ENCODE measurements around the gene MFSD2A.
"Not testable (repeated sequence)": the region's sequence is repeated elsewhere in the genome, so short reads cannot be mapped to it uniquely, and the experiment has no call there.

The MFSD2A gene

DNA sequence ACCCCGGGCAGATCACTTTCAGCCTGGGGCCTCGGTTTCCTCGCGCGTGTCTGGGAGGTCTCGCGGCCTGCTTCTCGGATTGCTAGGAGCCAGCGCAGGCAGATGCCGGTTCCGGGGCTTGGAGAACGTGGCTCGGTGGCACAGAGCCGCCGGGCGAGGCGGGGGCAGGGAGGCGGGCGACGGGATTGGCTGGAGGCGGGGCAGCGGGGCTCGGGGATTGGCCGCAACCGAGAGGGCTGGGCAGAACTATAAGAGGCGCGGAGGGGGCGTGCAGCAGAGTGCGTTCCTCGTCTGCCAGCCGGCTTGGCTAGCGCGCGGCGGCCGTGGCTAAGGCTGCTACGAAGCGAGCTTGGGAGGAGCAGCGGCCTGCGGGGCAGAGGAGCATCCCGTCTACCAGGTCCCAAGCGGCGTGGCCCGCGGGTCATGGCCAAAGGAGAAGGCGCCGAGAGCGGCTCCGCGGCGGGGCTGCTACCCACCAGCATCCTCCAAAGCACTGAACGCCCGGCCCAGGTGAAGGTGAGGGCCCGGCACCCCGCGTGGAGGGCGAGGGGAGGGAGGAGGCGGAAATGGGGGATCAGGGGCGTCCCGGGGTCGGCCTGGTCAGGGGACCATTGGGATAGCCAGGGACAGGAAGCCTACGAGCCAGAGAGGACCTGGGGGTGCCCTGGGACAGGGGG lies at the start of gene MFSD2A:
Gene MFSD2A, plus strand, starts transcription at position 276 of the 677 bp plus-strand sequence. Its CDS starts 148 bp downstream, at position 424.
- peak; percentile 93 for DNase-seq

DNA sequence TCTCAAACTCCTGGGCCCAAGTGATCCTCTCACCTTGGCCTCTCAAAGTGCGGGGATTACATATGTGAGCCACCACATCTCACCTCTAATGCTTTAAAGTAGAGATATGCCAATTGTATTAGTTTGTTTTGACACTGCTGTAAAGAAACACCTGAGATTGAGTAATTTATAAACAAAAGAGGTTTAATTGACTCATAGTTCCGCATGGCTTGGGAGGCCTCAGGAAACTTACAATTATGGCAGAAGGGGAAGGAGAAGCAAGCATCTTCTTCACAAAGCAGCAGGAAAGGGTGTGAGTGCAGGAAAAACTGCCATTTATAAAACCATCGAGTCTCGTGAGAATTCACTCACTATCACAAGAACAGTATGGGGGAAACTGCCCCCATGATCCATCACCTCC lies 49.8 kb upstream of the MFSD2A start:
- DNase-seq = no peak

DNA sequence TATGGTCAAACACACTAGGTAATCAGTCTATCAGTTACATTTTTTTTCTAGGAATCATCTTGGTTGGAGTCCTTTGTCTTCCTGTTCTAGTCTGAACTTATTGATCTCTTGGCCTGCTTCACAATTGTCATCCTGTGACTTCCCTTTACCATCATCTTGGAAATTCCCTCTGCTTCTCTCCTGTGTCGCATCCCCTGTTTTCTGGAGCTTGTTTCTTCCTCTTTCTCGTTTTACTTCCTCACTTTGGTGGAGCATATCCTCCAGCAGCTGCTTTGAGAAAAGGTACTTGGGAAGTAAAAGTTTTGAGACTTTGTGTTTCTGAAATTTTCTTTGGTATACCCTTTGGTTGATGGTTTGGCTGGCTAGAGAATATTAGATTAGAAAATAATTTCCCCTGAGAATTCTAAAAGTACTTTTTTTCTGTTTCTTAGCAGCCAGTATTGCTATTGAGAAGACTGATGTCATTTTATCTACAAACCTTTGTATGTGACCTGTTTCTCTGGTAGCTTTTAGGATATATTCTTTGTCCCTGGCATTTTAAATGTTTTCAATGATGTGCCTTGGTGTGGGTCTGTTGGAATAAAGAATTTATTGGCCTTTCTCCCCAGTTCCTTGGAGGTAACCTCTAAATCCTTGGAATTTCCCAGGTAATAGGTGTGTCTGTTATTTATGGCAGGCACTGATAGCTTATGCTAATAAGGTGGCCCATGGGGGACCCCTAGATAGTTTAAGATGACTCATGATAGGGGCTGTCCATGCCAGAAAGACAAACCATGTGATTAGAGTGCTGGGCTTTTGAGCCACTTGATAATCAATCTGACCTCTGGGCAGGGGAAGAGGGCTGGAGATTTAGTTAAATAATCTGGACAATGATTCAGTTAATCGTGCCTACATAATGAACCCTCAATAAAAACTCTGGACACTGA lies 47.2 kb upstream of the MFSD2A start:
- DNase-seq = no peak

DNA sequence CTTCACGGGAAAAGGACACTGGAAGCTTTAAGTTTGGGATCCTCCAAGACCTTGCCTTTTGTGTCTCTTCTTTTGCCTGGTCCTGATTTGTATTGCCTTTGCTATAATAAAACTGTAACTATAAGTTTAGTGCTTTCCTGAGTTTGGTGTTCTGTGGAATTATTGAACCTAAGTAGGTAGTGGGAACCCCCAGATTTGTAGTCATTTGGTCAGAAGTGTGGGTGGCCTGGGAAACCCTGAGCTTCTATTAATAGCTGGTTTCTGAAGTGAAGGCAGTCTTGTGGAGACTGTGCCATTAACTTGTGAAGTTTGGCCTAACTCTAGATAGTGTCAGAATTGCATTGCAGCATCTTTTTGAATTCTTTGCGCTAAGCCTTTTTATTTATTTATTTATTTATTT lies 46.4 kb upstream of the MFSD2A start:
- DNase-seq = no peak

DNA sequence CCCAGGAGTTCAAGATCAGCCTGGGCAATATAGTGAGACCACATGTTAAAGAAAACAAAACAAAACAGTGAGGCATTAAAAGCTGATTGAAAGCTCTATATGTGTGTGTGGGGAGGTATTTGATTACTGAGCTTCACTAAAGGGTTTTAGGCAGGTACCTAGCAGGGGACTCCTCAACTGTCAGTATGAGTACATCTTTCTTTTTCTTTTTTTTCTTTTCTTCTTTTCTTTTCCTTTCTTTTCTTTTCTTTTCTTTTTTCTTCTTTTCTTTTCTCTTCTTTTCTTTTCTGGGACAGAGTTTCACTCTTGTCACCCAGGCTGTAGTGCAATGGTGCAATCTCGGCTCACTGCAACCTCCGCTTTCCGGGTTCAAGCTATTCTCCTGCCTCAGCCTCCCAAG lies 44.7 kb upstream of the MFSD2A start:
- DNase-seq = no peak

DNA sequence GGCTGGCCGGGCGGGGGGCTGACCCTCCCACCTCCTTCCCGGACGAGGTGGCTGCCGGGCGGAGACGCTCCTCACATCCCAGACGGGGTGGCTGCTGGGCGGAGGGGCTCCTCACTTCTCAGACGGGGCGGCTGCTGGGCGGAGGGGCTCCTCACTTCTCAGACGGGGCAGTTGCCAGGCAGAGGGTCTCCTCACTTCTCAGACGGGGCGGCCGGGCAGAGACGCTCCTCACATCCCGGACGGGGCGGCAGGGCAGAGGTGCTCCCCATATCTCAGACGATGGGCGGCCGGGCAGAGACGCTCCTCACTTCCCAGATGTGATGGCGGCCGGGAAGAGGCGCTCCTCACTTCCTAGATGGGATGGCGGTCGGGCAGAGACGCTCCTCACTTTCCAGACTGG lies 41.8 kb upstream of the MFSD2A start:
- DNase-seq = not testable (repeated sequence)

DNA sequence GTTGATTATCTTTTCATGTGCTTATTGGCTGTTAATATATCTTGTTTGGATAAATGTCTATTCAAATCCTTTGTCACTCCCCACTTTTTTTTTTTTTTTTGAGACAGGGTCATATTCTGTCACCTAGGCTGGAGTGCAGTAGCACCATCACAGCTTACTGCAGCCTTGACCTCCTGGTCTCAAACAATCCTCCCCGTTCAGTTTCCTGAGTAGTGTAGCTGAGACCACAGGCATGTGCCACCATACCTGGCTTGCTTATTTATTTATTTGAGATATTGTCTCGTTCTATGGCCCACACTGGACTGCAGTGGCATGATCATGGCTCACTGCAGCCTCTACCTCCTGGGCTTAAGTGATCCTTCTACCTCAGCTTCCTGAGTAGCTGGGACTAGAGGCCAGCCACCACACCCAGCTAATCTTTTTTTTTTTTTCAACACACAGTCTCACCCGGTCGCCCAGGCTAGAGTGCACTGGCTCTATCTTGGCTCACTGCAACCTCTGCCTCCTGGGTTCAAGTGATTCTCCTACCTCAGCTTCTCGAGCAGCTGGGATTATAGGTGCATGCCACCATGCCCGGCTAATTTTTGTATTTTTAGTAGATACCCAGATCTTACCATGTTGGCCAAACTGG lies 39.3 kb upstream of the MFSD2A start:
- no peak for DNase-seq

DNA sequence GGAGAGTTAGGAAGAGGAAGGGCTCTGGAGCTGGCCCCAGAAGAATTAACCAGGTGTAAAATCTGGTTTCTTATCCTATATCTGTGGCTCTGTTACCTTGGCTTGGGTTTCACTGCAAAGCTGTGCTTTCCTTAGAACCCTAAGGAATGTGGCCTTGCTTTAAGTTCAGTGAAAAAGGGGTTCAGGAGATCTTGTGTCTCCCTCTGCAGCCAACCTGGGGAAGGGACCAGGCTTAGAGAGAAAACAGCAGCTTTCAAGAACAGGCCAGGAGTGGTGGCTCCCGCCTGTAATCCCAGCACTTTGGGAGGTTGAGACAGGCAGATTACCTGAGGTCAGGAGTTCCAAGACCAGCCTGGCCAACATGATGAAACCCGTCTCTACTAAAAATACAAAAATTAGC lies 37.1 kb upstream of the MFSD2A start:
- no peak for DNase-seq

DNA sequence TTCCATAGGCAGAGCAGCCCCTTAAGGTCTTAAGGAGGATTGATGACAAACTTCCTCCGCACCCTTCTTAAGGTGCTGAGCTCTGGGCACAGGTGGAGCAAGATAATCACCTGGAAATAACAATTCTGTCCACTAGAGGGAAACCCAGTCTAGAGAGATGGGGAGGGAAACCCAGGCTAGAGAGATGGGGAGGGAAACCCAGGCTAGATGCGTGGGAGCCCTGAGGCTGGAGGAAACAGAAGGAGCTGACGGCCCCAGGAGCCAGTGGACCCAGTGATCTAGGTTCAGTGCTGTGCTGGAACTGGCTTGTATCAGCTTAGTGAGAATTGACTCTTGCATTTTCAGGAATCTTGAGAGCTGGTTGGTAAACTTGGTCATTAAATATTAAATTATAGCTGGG lies 35.4 kb upstream of the MFSD2A start:
- no peak for DNase-seq

DNA sequence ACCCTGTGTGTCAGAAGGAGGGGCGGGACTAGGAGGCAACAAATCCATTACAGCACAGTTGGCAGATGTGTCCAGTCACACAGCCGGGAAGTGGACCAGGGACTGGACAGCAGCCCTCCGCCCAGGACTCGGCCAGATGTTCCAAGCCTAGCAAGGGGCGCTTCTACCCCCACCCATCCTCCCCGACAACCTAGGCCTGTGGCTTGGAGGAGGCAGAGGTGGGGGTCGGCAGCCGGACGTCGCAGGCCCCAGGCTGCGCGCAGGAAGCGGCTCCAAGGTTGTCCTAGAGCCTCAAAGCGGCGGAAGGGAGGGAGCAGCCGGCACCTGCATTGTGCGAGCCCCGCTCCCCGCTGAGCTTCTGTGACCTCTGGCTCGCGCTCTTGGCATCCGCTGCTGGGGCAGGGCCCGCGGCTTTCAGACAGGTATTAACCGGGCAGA lies 32.7 kb upstream of the MFSD2A start:
- no peak for DNase-seq

DNA sequence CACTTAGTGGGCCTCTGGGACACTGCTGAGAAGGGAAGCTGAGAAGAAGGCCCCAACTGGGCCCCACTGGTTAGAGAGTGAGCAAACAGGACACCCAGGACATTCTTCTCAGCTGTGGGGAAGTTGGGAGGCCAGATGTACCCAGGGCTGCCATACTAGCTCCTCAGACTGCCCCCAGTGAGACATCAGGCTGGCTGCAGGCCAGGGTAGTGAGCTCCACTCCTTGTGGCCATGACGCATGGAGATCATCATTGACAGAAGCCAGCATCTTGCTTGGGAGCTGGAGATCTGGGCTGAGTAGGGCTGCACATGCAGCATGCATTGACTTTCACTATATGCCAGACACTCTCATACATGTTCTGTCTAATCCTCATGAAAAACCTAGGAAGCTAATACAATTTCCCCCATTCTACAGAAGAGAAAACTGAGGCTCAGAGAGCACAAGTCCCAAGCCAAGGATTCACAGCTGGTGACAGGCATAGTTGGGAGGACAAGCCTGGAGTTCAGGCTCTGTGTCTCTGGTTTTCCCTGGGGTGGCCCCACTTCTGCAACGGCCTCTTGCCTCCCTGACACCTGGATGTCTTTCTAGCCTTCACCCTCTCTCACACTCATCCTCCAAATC lies 29.1 kb upstream of the MFSD2A start:
- no peak for DNase-seq

DNA sequence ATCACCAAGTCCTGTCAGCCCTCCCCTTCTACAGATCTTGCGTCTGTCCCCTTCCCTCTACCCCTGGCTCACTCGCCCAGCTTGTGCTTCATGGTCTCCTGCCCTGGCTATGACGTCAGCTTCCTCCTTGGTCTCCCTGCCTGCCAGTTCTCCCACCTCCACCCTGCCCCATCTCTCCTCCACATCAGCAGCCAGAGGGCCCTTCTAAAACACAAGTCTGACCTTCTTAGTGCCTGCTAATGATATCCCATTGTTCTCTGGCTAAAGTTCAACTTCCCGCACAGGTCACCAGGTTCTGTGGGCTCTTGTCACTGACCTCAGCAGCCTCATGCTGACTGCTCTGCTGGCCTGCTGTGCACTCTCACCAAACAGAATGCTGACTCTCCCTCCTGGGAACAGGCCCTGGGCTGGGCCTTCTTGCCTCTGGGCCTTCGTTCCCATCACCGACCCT lies 28.6 kb upstream of the MFSD2A start:
- DNase-seq = no peak

DNA sequence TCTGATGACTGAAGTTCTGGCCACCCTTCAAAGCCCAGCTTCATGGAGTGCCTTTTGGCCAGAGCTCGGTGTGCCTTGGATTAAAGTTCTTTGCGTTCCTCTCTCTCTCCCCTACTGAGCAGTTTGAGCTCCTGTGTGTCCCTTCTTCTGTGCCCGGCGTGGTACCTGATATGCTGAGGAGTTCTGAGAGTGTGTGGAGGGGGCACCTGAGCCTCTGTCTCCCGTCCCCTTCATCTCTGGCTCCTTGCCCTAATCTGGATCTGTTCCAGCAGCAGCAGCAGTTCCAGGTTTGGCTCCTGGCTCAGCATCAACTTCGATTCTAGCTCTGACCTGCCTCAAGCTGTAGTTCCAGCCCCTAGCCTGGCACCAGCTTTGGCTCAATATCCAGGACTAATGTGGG lies 28.1 kb upstream of the MFSD2A start:
- DNase-seq = no peak

DNA sequence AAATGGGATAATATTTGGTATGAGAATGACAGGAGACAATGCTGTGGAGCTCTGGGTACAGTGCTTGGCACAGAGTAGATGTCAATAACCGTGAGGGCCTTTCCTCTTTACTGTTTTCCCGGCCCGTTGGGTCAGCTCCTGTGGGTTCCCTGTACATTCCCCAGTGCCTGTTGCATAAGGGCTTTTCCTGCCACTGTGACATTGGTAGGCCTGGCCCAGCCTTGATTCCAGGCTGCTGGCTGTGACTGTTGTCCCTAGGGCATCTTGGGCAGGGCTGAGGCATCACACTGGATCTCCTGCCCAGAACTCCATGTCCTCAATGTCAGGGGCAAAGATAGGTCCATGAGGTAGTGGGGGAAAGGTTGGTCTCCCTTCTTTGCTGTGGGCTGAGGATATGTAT lies 27.4 kb upstream of the MFSD2A start:
- no peak for DNase-seq

DNA sequence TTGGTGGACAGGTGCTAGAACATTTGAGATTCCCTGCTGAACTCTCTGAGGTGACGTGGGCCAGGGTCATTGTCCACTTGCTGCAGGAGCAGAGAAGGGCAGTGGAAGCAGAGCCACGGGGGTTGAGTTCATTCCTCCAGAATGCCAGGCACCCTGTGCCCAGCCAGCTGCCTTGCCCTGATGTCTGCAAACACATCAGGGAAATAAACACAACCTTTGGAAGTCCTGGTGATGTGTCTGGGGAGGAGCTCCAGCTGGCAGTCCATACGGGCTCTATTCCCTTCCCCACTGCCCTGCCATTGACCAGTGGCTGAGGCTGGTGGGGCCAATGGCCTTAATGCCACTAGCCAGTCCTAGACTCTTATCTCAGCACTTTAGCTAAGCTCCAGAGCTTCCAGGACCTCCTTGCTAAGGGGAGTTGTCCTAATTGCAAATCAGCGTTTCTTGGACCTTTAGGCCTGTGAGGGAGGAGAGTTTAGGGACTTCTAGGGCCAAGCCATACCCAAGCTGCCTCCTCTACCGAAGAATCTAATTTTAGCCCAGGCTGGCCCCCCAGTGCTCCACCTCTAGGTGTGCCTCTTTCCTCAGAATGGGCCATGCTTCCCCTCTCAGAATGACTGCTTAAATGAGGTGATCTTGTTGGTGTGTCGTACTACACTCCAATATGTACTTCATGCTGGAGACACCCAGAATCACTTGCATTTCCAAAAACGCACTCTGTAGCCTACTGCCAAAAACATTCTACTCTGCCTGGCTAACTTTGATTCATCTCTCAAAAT lies 25.9 kb upstream of the MFSD2A start:
- no peak for DNase-seq

DNA sequence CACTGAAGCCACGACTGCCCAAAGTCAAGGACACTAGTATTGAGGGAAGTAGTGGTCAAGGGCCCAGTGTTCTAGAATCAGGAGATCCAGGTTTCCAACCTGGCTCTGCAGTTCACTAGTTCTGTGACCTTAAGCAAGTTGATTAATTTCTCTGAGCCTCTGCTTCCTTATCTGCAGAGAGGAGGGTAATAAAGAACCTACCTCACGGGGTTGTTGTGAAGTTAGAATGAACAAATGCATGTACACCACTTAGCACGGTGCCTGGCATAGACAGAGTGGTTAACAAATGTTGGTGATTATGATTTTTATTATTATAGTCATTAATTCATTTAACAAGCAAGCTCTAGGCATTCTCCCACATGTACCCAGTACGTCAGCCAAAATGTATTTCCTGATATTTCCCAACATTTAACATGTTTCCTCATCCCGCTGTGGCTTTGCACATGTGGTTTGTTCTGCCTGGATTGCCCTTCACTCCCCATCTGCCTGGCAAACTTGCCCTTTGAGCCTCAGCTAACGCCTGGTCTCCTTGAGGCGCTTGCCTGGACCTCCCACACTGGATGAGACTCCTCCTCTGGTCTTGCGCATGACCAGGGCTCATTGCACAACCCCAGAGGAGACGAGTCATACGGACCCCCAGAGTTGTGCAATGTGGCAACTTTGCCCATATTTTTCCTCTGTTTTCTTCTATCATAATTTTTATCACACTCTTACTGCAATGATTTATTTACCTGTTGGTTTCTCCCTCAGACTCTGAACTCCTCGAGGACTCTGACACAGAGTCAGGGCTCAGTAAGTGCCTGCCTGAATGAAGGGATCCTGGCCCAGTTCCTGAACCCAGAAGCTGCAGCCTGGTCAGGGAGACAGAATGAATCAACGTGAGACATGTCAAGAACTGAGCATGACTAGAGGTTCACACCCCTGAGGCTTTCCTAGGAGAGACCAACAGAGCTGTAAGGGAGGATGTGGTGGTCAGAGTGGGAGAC lies 20.7 kb upstream of the MFSD2A start:
- DNase-seq = no peak

DNA sequence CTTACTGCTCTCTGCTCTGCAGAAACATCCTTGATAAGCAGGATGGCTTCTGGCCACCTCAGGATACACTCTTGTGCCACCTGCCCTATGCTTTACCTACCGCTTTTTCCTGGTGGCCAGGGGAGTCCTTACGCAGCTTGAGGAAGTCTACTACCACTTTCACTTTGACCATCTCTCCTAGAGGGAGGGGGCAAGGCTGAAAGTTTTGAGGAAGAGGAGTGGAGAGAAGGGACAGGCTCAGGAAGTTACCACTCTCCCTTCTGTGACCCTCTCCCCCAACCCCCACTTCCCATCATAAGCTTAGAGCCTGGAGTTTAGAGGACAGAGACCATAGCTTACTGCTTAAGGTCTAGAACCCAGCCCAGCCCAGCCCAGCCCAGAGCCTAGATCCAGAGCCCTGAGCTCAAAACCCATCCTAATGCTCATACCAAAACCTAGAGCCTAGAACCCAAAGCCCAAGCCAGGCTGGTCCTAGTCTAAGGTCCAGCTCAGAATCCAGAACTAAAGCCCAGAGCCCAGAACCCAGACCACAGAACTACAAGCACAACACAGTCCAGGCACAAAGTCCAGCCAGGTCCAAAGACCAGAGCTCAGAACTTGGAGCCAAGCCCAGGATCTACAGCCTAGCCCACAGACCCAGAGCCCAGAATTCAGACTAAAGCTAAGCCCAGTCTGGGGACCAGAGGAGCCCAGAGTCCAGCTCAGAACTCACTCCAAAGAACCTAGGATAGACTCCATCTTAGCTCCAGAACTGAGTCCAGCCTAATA lies 18.0 kb upstream of the MFSD2A start:
- no peak for DNase-seq

DNA sequence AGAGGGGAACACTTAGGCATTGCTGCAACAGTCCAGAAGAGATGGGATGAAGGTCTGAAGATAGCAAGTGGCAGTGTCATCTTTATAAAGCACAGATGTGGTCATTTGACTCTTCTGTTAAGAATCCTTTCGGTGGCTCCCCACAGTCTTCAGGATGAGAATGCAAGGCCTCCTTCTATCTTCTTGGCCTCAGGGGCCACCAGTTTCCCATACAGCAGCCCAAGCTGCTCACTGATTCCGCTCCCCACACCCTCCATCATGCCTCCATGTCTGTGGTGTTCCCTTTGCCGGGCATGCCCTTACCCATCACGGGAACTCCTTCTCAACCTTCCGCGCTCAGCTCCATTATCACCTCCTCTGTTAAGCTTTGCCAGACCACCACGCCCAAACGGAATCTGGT lies 16.1 kb upstream of the MFSD2A start:
- DNase-seq = no peak

DNA sequence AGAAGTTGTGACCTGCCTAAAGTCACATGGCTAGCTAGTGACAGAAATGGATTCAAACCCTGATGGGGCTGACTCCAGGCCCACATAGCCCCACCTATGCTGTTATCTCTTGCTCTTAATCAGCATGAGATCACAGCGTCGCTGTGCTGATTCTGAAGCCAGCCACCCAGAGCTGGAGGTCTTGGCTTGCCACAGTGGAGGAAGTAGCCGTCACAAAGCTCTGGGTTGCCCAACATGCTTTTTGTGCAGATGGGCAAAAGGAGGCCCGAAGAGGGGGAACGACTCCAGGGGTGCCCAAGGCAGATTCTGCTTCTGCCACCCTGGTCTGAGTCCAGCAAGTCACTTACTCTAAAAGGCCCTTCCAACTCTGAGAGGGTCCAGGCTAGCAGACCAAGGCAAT lies 14.7 kb upstream of the MFSD2A start:
- no peak for DNase-seq
